Thyroid gland (tissue), 4 donors: Measurements from ENCODE around the gene ACOT13.

Experiments used
- CTCF ChIP-seq, 6 experiments: fragments of 200-600 bp in 3 of 6; fragments of 450-650 bp in 3 of 6; sonication (generic) in 3 of 6; IDR thresholded peaks; one replicate each; pipeline ENCODE4 v1.5.1; 2016 to 2019; ENCODE audit warnings: antibody characterized with exemption in 6 of 6, mild to moderate bottlenecking in 2 of 6, inconsistent platforms in 1 of 6, moderate library complexity in 1 of 6
- POLR2A ChIP-seq, 2 donors: fragments of 450-650 bp; IDR thresholded peaks; one replicate each; pipeline ENCODE4 v1.6.1; 2017; ENCODE audit warnings: antibody characterized with exemption in 2 of 2, mild to moderate bottlenecking in 2 of 2, moderate library complexity in 1 of 2

- TF ChIP-seq CTCF (IDR thresholded peaks at IDR 0.05) (no peak), POLR2A (IDR thresholded peaks at IDR 0.05) (no peak)
These were observed 74.0 kb downstream of the ACOT13 start for GRCh38 chr6:24740861-24741260.
